Measurements from ENCODE around the gene PCDH9.

The PCDH9 gene

GRCh38 chr13:66943530-66943929, 286.6 kb downstream of the PCDH9 start:
- H2AFZ ChIP-seq (ENCODE audit: low read length): no peak overlapping the region

GRCh38 chr13:66940113-66940512, 290.0 kb downstream of the PCDH9 start:
- H3K36me3 ChIP-seq (ENCODE audit: insufficient read depth, low read length): no peaks in the 10 kb centered on the region
- no peaks in the 10 kb centered on the region for H4K20me1 ChIP-seq (ENCODE audit: insufficient read depth, low read length, poor library complexity, severe bottlenecking)
- peaks cover 11% of the 10 kb centered on the region for H3K4me1 ChIP-seq (ENCODE audit: insufficient read depth, low read length, poor library complexity, severe bottlenecking)
- no peaks in the 10 kb centered on the region for H3K79me2 ChIP-seq (ENCODE audit: insufficient read depth, low read length)
- no peak for TF ChIP-seq EZH2phosphoT487 (IDR thresholded peaks at IDR 0.05; ENCODE audit: borderline replicate concordance)
- TF ChIP-seq, protein P1, sequence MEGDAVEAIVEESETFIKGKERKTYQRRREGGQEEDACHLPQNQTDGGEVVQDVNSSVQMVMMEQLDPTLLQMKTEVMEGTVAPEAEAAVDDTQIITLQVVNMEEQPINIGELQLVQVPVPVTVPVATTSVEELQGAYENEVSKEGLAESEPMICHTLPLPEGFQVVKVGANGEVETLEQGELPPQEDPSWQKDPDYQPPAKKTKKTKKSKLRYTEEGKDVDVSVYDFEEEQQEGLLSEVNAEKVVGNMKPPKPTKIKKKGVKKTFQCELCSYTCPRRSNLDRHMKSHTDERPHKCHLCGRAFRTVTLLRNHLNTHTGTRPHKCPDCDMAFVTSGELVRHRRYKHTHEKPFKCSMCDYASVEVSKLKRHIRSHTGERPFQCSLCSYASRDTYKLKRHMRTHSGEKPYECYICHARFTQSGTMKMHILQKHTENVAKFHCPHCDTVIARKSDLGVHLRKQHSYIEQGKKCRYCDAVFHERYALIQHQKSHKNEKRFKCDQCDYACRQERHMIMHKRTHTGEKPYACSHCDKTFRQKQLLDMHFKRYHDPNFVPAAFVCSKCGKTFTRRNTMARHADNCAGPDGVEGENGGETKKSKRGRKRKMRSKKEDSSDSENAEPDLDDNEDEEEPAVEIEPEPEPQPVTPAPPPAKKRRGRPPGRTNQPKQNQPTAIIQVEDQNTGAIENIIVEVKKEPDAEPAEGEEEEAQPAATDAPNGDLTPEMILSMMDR (conservative IDR thresholded peaks at IDR 0.05; ENCODE audit: low read length): no peak
- H3F3A ChIP-seq (ENCODE audit: low read depth): no peaks in the 10 kb centered on the region
- no peak overlapping the region for H3K4me3 ChIP-seq (ENCODE audit: low read length, poor library complexity, severe bottlenecking)
- no peak overlapping the region for H3K4me2 ChIP-seq (ENCODE audit: low read depth, low read length, poor library complexity, severe bottlenecking)
- no peak overlapping the region for H3K9ac ChIP-seq (ENCODE audit: low read depth, low read length, poor library complexity, severe bottlenecking)
- no peaks in the 10 kb centered on the region for H3K9me2 ChIP-seq (replicated peaks; ENCODE audit: low read depth, low read length)
- H3K9me3 ChIP-seq (ENCODE audit: insufficient read depth, low read depth, low read length): no peaks in the 10 kb centered on the region
- no peaks in the 10 kb centered on the region for H3K27me3 ChIP-seq (ENCODE audit: insufficient read depth, low read length, poor library complexity, severe bottlenecking)
- H2AFZ ChIP-seq (ENCODE audit: low read length): no peak overlapping the region

More at GRCh38 chr13:66943530-66943929, 286.6 kb downstream of the PCDH9 start:
- Histone ChIP-seq H3K9ac (ENCODE audit: low read depth, low read length, poor library complexity, severe bottlenecking) (no peak overlapping the region), H4K20me1 (ENCODE audit: insufficient read depth, low read length, poor library complexity, severe bottlenecking) (no peaks in the 10 kb centered on the region), H3K4me2 (ENCODE audit: low read depth, low read length, poor library complexity, severe bottlenecking) (no peak overlapping the region), H3F3A (ENCODE audit: low read depth) (no peaks in the 10 kb centered on the region), H3K79me2 (ENCODE audit: insufficient read depth, low read length) (no peaks in the 10 kb centered on the region), H3K27me3 (ENCODE audit: insufficient read depth, low read length, poor library complexity, severe bottlenecking) (no peaks in the 10 kb centered on the region), H3K4me3 (ENCODE audit: low read length, poor library complexity, severe bottlenecking) (no peak overlapping the region), H3K9me2 (replicated peaks; ENCODE audit: low read depth, low read length) (no peaks in the 10 kb centered on the region), H3K4me1 (ENCODE audit: insufficient read depth, low read length, poor library complexity, severe bottlenecking) (peaks cover 12% of the 10 kb centered on the region), H3K9me3 (ENCODE audit: insufficient read depth, low read depth, low read length) (no peaks in the 10 kb centered on the region), H3K36me3 (ENCODE audit: insufficient read depth, low read length) (no peaks in the 10 kb centered on the region)
- TF ChIP-seq, protein P1 (conservative IDR thresholded peaks at IDR 0.05; ENCODE audit: low read length): no peak
- no peak for TF ChIP-seq EZH2phosphoT487 (IDR thresholded peaks at IDR 0.05; ENCODE audit: borderline replicate concordance)

- no peak overlapping the region for H3K4me3 ChIP-seq (ENCODE audit: low read length, poor library complexity, severe bottlenecking)
- no peaks in the 10 kb centered on the region for H3K36me3 ChIP-seq (ENCODE audit: insufficient read depth, low read length)
- H3K9me3 ChIP-seq (ENCODE audit: insufficient read depth, low read depth, low read length): no peaks in the 10 kb centered on the region
- H2AFZ ChIP-seq (ENCODE audit: low read length): no peak overlapping the region
- no peaks in the 10 kb centered on the region for H3K27me3 ChIP-seq (ENCODE audit: insufficient read depth, low read length, poor library complexity, severe bottlenecking)
- no peaks in the 10 kb centered on the region for H4K20me1 ChIP-seq (ENCODE audit: insufficient read depth, low read length, poor library complexity, severe bottlenecking)
- H3K9me2 ChIP-seq (replicated peaks; ENCODE audit: low read depth, low read length): no peaks in the 10 kb centered on the region
- H3F3A ChIP-seq (ENCODE audit: low read depth): no peaks in the 10 kb centered on the region
- no peak for TF ChIP-seq EZH2phosphoT487 (IDR thresholded peaks at IDR 0.05; ENCODE audit: borderline replicate concordance)
- TF ChIP-seq, protein P1 (conservative IDR thresholded peaks at IDR 0.05; ENCODE audit: low read length): no peak
- H3K4me1 ChIP-seq (ENCODE audit: insufficient read depth, low read length, poor library complexity, severe bottlenecking): no peaks in the 10 kb centered on the region
- no peak overlapping the region for H3K4me2 ChIP-seq (ENCODE audit: low read depth, low read length, poor library complexity, severe bottlenecking)
- H3K9ac ChIP-seq (ENCODE audit: low read depth, low read length, poor library complexity, severe bottlenecking): no peak overlapping the region
- H3K79me2 ChIP-seq (ENCODE audit: insufficient read depth, low read length): no peaks in the 10 kb centered on the region
These were observed 292.7 kb downstream of the PCDH9 start for GRCh38 chr13:66937423-66937822.

Measured in Loucy (cell line).